Left hindlimb (tissue), 1 donor: ENCODE measurements around the gene CST7.

Source experiments
- DNase-seq: peaks from one replicate; pipeline ENCODE4 v3.0.0-alpha.2; 2018

The CST7 gene

DNA sequence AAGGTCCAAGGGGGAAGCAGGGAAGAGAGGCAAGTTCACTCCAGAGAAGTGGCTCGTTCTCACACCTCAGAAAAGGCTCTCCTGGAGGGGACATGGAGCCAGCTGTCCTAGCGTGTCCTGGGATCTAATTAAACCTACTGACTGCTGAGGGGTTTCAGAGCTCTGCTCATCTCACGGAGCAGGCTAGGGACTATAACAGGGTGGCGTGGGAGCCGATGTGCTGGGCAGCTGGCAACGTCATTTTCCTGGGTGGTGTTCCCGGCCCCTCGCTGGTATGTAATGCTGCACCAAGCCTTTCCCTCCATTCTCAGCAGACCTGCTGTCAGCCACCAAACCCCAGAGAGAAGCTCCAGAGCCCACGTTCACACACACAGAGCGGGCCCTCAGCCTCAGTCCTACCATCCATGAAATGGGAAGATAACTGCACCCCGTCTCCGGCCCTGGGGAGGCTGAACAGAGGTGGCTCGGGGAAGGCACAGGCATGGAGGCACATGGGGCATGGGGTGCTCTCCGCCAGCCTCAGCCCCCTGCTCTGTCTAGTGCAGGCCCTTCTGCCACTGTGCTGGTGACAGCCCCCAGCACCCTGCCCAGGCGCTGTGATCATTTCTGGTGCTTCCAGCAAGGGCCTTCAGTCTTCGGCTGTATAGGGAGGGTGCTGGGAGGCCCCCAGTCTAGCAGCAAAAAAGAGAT, 1.9 kb downstream of the CST7 start:
- DNase-seq = no peak

DNA sequence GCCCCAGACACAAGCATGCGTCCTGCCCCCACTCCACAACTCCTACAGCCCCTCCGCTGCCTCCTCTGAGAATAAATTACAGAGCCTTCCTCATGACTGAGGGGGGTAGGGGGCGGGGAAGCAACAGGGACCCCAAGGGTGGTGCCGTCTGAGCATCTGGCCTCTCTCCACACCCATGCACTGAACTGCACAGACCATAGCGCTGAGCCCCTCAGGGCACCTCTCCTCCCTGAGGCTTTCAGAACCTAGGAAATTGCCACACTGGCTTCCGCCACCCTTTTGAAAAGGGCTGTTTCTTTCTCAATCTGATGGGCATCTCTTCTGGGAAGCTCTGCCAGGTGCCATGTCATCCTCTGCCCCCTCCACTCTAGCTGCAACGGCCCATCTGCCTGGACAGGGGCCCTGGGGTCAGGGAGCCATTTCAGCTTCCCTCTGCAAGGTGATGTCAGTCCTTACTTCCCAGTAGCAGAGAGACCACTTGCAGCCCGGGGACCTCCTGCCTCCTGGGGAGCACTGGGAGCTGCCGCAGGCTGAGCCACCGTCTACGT, 2.5 kb downstream of the CST7 start:
- no peak for DNase-seq

DNA sequence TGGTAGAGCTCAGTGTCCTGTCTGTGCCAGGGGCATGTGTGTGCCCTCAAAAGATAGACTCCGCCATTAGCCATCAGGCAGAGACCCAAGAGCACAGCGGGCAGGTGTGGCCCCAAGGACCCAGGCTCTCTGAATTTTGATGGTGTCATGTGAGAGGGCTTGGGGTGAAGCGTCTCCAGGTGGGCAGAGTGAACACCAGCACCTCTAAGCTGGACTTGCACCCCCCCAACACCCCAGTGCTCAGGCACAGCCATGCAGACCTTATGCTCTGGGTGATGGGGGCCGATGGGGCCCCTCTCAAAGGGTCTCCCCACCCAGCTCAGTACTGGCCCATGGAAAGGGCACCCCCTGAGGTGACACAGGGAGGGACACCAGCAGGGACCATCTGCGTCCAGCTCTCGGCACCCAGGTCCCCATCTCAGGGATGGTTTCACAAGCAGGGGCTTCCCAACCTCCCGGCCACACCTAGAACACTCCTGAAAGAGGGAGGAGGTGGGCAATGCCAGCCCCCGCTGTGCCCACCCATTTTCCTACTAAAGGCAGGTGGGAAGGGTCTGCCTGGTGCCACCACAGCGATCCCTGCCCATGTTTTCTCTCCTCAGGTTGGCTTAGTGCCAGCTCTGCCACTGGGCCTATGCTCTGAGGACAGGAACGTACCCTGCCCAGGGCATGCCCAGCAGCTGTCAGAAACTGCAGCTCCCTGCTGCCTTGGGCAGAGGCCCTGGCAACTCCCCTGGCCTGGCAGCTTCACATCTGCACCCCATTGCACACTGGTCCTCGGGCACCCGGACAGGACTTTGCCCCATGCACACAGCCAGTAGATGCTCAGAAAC, 3.5 kb downstream of the CST7 start:
- DNase-seq = no peak

- no peak for DNase-seq
Observed at GRCh38 chr20:24953209-24953575, 4.1 kb downstream of the CST7 start.

- DNase-seq = no peak
Observed at GRCh38 chr20:24953621-24954133, 4.6 kb downstream of the CST7 start.

DNA sequence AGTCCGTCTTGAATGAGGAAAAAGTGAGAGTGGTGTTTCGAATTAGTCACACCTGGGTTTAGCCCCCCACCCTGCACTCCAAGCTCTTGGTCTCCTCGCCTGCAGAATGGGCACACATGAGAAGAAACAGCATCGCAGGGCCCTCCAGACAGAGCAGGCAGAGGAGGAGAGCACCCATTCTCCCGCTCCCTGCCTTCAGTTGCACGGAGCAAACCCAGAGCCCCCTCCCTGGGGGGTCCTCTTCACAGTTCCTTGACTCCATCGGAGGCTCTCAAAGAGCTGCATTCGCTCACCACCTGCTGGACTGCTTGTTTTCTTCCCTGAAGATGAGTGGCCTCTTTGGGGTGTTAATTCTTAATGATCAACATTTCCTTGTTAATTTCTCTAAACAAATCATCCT, 5.1 kb downstream of the CST7 start:
- no peak for DNase-seq

DNA sequence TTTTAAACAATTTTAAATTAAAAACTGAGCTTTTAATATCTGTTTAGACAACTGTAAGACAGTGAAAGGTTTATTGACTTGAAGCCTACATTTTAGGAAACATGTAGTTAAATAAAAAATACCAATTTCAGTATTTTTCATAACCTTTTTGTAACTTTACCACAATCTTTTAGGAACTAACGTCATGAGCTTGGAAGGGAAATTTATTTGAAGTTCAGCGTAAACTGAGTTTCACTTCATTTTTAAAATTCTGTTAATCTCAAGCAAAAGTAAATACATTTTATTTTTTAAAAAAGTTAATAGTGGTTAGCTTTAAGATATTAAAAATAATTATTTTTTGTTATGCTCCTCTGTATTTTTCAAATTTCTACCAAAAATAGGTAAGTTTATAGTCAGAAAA, 5.5 kb downstream of the CST7 start:
- no peak for DNase-seq

DNA sequence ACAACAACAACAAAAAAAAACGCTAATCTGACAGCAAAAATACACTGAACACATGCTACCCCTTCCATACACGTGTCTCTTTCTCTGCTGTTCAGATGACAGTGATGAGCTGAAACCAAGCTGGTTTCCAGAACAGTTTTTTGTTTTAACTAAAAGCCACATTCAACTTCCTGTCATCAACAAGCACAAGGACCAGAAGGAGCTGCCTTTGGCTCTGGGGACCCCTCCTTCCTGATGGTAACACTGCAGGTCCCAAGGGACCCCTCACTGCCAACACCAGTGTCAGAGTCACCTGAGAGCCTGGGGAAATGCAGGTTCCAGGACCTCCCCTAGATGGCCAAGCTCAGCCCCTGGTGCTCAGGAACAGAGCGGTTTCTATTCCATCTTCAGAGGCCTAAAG, 6.0 kb downstream of the CST7 start:
- DNase-seq = no peak

DNA sequence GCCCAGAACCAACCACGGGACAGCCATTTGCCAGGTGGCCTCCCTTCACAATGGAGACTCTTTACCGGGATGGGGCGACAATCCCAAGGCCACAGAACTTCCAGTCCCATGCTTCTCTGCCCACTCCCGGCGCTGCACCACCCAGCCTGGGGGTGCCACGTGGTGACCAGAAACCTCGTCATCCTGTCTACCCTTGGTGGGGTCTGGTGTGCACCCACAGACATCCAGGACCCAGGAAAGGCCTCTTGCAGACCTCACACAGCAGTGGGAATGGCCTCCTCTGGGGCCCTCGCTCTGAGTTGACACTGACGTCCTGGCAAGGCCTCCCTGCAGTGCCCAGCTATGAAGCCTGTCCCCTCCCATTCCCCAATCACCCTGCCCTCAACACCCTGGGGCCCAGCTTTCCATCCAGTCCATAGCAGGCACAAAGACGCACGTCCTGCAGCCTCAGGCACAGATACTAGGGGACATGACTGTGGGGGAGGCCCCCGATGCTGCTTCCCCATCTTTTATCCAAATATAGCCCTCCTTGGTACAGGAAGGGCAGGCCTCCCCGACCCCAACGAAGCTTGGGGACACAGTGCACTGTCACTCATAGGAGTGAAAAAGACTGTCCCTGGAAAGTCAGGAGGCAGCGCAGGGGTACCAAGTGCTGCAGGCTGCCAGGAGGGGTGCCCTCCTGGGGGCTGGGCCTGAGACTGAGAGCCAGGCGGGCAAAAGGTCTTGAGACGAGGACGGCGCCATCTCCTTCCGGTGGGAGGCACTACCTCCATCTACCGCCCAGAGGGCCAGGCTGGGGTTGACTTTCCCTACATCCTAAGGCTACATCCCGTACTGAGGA, 7.2 kb downstream of the CST7 start:
- DNase-seq = no peak

DNA sequence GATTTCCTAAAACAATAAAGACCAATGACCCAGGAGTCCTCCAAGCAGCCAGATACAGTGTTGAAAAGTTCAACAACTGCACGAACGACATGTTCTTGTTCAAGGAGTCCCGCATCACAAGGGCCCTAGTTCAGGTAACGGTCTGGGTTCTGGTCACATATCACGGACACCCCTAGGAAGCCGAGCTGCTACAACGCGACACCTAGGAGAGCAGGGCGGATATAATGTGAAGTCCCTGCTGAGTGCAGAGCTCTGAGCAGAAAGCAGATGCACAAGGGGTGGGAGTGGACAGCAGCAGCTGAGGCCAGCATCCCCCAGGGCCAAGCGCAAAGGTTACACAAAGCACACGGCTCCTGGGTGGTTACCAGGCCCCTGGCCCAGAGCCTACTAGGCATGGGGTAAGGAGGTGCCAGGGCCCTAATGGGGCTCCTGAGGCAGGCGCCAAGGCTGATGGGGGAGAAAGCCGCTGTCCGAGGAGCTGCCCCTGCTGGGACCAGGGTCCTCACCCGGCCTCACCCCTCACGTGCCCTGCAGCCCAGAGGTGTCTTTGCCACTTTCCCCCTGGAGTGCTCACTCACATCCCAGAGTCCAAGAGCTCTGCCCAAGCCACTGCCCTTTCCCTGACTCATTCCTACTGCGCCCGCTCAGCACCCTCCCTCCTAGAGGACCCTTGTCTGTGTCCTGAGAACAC, 8.4 kb downstream of the CST7 start:
- no peak for DNase-seq

- DNase-seq = no peak
Observed at GRCh38 chr20:24958506-24959385, 9.7 kb downstream of the CST7 start.

- no peak for DNase-seq
Observed at GRCh38 chr20:24959591-24960301, 10.7 kb downstream of the CST7 start.

GRCh38 chr20:24960302-24960801, 11.3 kb downstream of the CST7 start:
- no peak for DNase-seq

DNA sequence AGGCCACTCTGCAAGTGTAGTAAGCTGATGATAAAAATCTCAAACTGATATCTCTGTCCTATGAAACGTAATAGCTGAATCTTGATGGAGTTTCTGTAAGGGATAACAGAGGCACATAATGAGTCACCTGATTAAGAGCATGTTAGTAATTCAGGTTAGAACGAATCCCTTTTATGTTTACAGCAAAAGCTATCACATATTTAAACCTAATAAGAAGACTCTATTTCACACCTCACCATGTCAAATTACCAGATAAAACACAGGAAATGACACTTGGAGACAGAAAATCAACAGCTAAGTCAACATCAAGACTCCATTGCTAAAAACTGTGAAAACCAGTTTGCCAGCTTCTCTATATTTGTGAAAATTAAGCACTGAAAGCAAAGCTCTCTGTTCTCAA, 11.8 kb downstream of the CST7 start:
- no peak for DNase-seq

- DNase-seq = no peak
Observed at GRCh38 chr20:24961384-24962181, 12.5 kb downstream of the CST7 start.

- DNase-seq = no peak
Observed at GRCh38 chr20:24962182-24962492, 13.1 kb downstream of the CST7 start.

- no peak for DNase-seq
Observed at GRCh38 chr20:24962510-24962909, 13.4 kb downstream of the CST7 start.

DNA sequence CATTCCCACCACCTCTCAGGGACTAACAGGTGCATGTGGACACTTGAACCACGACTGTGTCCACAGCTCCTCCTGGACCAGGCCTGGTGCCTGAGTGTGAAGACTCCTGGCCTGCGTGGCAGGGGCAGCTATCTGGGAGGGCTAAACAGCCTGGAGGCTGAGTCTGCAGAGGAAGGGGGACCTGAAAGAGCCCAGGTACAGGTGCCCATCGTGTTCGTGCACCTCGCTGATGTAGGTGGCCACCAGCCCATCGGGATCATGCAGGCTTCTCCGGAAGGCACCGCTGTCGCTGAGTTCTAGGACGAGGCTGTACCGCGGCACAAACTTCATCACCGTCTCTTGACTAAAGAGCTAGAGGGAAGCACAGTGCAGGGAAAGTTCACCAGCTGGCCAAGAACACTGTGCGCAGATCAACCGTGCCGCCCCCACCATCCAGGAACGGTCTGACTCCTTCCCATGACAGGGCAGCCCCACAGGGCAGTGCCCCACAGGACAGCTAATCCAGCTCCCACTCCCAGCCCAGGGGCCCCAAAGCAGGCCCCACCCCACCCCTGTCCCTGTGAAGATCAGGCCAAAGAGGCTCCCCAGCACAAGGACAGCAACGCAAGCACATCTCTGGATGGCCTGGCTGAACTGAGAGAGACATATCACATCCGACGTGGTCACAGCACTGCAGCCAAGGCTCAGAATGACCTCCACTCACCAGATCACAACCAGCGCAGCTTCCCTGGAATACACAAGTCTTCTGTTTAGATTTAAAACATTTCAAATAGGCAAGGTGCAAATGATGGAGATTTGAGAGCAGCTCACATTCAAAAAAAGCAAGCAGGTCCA, 14.8 kb downstream of the CST7 start:
- no peak for DNase-seq

- DNase-seq = peak; percentile 53
Observed at GRCh38 chr20:24964506-24964840, 15.4 kb downstream of the CST7 start.
